Right lobe of liver (tissue), 6 donors: ENCODE measurements around the gene IGSF21. TPM values are rescaled to one million over a fixed set of nuclear protein-coding genes. Genes with fewer than 3 reads are reported as not detected.
A peak's percentile ranks its signal among the peaks of the same experiment; 100 is the strongest.

ENCODE experiments used
- ATAC-seq, 4 donors: fragments of 200-7000 bp; cut with Tn5 transposase; one replicate each; pipeline ENCODE4 v1.9.1; 2020; ENCODE audit warnings: mild to moderate bottlenecking in 4 of 4, moderate library complexity in 4 of 4
- DNase-seq, 3 donors: peaks; one replicate each; pipeline ENCODE4 v3.0.0-alpha.2; 2020
- H3K27ac ChIP-seq, 3 donors: fragments of 200-600 bp; one replicate each; pipeline ENCODE4 v1.8.0; 2022
- H3K27me3 ChIP-seq, 2 donors: fragments of 200-600 bp; one replicate each; pipeline ENCODE4 v1.8.0; 2022
- H3K36me3 ChIP-seq, 4 donors: fragments of 200-600 bp; sonication (generic) in 1 of 4; one replicate each; pipeline versions ENCODE4 v1.5.1 to v1.8.0; 2017 to 2022; ENCODE audit warnings: control low read depth in 1 of 4
- H3K4me1 ChIP-seq, 4 donors: fragments of 200-600 bp; sonication (generic) in 1 of 4; one replicate each; pipeline versions ENCODE4 v1.5.1 to v1.8.0; 2017 to 2022; ENCODE audit warnings: control low read depth in 1 of 4
- H3K4me3 ChIP-seq, 3 donors: fragments of 200-600 bp; one replicate each; pipeline ENCODE4 v1.8.0; 2022
- H3K9me3 ChIP-seq, 4 donors: fragments of 200-600 bp; sonication (generic) in 1 of 4; one replicate each; pipeline versions ENCODE4 v1.5.1 to v1.8.0; 2017 to 2022; ENCODE audit warnings: control low read depth in 1 of 4
- POLR2A ChIP-seq: fragments of 450-650 bp; IDR thresholded peaks from one replicate; pipeline ENCODE4 v1.6.1; 2017; ENCODE audit warnings: antibody characterized with exemption, mild to moderate bottlenecking
- WGBS: methylation state at CpG from one replicate; pipeline ENCODE4 v1.1.6; 2018; ENCODE audit warnings: low coverage, low lambda C conversion rate; ENCODE audit not compliant: insufficient coverage; ENCODE audit errors: missing lambda C conversion rate; 5-methylcytosine and 5-hydroxymethylcytosine counted together
- intact Hi-C, 2 donors: fragments of 100-400 bp; cut with DNase I; formaldehyde crosslinking; loops; one replicate each; pipeline versions ENCODE4 v1.11.2 to v1.14.1; 2022
- long read RNA-seq: library from polyadenylated mRNA; unstranded; transcript quantifications from one replicate; pipeline ENCODE4 v2.0.0, GENCODE V29; 2019
- total RNA-seq, 6 experiments: library from RNA; depleted of rRNA in 2 of 6; stranded (reverse); fragments of >200 nt in 2 of 6; fragmentation: NEBNext Ultra II Directional in 3 of 6; extraction: Animal tissue kit (Norgen Biotek cat#: 25700) in 3 of 6; gene quantifications; one replicate each; pipeline versions ENCODE4 v1.1.0 to v1.2.4, GENCODE V29; 2016 to 2023
- TF ChIP-seq, protein P1 (sequence below), 4 donors: fragments of 200-600 bp in 3 of 4; fragments of 450-650 bp in 1 of 4; IDR thresholded peaks; one replicate each; pipeline versions ENCODE4 v1.5.1 to v1.8.0; 2016 to 2022; ENCODE audit warnings: antibody characterized with exemption in 4 of 4, mild to moderate bottlenecking in 2 of 4
- donor health status: DM: no; HTN: yes; CAD: no.
- donor health status: DM: no; HTN: no; CAD: no.
- donor health status: DM: no; HTN: no; CAD: no.
- donor health status: DM: no; HTN: yes; CAD: no.
- donor health status: DM: no; HTN: yes; CAD: no.

Gene IGSF21
- total RNA-seq: 1 to 10 TPM in 2 of 6 experiments, under 1 TPM in 4; 0.34 to 2.0 (median 0.71) TPM
- long read RNA-seq: 0 reads

DNA sequence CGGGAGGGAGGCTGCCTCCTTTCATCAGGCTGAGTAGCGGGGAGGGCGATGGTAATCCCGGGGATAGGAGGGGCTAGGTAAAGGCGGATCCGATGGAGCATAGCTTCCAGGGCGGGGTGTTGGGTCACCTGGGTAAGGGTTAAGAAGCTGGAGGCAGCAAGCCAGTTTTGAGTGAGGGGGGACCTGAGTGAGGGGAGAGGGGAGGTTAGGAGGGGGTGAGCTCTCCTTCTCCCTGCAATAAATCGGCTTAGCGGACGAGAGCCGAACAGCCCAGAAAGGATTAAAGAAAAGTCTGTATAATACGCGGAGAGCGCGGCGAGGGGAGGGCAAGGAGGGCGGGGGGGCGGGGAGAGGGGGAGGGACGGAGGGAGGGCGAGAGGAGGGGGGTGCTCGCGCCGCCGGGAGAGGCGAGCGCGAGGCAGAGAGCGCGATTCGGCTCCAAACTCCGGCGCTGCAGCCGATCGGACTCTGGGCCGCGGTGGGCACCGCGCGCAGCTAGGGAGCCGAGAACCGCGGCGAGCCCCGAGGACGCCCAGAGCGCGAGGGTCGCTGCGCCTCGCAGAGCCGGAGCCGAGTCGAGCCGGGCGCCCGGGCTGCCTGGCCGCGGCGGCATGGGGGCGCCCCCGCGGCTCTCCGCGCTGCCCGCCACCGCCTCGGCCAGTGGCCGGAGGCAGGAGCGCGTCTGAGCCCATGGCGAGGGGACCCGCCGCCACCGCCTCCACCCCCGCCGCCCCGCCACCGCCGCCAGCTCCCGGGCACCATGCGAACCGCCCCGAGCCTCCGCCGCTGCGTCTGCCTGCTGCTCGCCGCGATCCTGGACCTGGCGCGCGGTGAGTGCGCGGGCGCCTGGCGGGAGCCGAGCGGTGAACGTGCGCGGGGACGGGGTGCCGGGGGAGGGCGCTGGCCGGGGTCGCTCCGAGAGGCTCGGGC lies at the start of gene IGSF21:
TSS of gene IGSF21 (plus strand) at position 430 of the 930 bp plus-strand sequence. CDS start at position 761, 331 bp downstream.
- Histone ChIP-seq H3K27ac (no peak within 1 kb of the TSS), H3K9me3 (no peaks in the 10 kb centered on the region), H3K4me3 (no peak within 1 kb of the TSS), H3K36me3 (no peaks in the 10 kb centered on the region), H3K4me1 (no peaks in the 10 kb centered on the region), H3K27me3 (peaks cover 0 to 29% of the 10 kb centered on the region in 2 donors)
- ATAC-seq: no peak
- WGBS: 1% methylated on average over 20 of the region's 108 CpGs
- no peak for TF ChIP-seq POLR2A
- TF ChIP-seq, protein P1, sequence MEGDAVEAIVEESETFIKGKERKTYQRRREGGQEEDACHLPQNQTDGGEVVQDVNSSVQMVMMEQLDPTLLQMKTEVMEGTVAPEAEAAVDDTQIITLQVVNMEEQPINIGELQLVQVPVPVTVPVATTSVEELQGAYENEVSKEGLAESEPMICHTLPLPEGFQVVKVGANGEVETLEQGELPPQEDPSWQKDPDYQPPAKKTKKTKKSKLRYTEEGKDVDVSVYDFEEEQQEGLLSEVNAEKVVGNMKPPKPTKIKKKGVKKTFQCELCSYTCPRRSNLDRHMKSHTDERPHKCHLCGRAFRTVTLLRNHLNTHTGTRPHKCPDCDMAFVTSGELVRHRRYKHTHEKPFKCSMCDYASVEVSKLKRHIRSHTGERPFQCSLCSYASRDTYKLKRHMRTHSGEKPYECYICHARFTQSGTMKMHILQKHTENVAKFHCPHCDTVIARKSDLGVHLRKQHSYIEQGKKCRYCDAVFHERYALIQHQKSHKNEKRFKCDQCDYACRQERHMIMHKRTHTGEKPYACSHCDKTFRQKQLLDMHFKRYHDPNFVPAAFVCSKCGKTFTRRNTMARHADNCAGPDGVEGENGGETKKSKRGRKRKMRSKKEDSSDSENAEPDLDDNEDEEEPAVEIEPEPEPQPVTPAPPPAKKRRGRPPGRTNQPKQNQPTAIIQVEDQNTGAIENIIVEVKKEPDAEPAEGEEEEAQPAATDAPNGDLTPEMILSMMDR (IDR thresholded peaks at IDR 0.05): no peak
- DNase-seq: no peak
- intact Hi-C loops: loop anchor here in 1 of 2 donors (10.0 kb wide), 1 partner anchor 183 kb away; no protein-coding TSS in a partner anchor

- no peak overlapping the region for H3K4me3 ChIP-seq
- 34% methylated on average over 11 of the region's 16 CpGs for WGBS
- intact Hi-C loops: no loop called here
- no peaks in the 10 kb centered on the region for H3K36me3 ChIP-seq
- DNase-seq (no peak), ATAC-seq (peak in 1 of 4 donors; percentile 8)
- H3K27ac ChIP-seq: no peak overlapping the region
- H3K9me3 ChIP-seq: no peaks in the 10 kb centered on the region
- H3K27me3 ChIP-seq: no peaks in the 10 kb centered on the region
- no peaks in the 10 kb centered on the region for H3K4me1 ChIP-seq
- TF ChIP-seq, protein P1 (IDR thresholded peaks at IDR 0.05): no peak
- no peak for TF ChIP-seq POLR2A
Measured at GRCh38 chr1:18058206-18058921, 49.2 kb upstream of the IGSF21 start.

DNA sequence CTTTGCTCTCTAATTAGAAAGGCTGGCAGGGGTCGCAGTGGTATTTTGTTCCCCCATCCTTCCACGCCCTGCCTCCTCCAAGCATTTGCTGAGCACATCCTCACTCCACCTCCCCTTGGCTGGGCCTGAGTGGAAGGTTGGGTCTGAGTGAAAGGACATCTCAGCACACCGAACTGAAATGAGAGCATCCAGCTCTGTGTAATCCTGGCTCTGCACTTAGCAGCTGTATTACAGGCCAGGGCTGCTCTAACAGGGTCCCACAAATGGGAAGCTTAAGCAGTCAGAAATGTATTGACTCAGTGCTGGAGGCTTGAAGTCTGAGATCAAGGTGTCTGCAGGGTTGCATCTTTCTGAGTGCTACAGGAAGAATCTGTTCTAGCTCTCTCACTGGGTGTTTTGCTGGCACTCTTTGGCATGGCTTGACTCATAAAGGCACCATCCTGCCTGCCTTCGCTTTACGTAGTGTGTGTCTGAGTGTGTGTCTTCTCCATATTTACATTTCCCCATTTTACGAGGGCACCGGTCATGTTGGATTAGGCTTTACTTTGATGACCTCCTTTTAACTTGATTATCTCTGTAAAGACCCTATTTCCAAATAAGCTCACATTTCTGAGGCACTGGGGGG lies 48.5 kb upstream of the IGSF21 start:
- ATAC-seq (no peak), DNase-seq (no peak)
- TF ChIP-seq, protein P1 (IDR thresholded peaks at IDR 0.05): no peak
- Histone ChIP-seq H3K27ac (no peak overlapping the region), H3K4me3 (no peak overlapping the region), H3K27me3 (no peaks in the 10 kb centered on the region), H3K4me1 (no peaks in the 10 kb centered on the region), H3K9me3 (no peaks in the 10 kb centered on the region), H3K36me3 (no peaks in the 10 kb centered on the region)
- intact Hi-C loops: no loop called here
- WGBS: 45% methylated on average over 7 of the region's 7 CpGs

DNA sequence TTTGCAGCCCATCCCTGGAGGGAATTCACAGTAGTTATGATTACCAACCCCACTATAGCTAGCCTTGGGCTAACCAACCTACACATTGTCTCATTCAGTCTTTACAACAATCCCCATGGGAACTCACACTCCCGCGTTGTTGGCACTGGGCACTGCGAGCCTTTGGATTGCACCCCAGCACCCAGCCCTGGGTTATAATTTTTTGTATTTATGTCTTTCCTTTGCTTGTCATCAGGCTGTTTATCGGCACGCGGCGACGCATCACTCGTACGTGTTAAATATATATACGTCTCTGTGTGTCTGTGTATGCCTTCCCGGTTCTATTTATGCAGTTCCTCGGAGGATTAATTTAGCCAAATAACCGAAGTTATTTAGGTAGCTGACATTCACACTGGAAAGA lies 47.2 kb upstream of the IGSF21 start:
- ATAC-seq (no peak), DNase-seq (no peak)
- 78% methylated on average over 14 of the region's 14 CpGs for WGBS
- no peak overlapping the region for H3K27ac ChIP-seq
- TF ChIP-seq, protein P1 (IDR thresholded peaks at IDR 0.05): no peak
- TF ChIP-seq POLR2A: no peak
- H3K4me3 ChIP-seq: no peak overlapping the region
- no peaks in the 10 kb centered on the region for H3K36me3 ChIP-seq
- H3K4me1 ChIP-seq: no peaks in the 10 kb centered on the region
- no peaks in the 10 kb centered on the region for H3K9me3 ChIP-seq
- intact Hi-C loops: no loop called here
- no peaks in the 10 kb centered on the region for H3K27me3 ChIP-seq
